Thyroid gland (tissue), 4 donors: Measurements from ENCODE around the gene ATF7IP.

Experiments used
- POLR2A ChIP-seq, 2 donors: fragments of 450-650 bp; IDR thresholded peaks; one replicate each; pipeline ENCODE4 v1.6.1; 2017; ENCODE audit warnings: antibody characterized with exemption in 2 of 2, mild to moderate bottlenecking in 2 of 2, moderate library complexity in 1 of 2
- TF ChIP-seq, protein P1 (sequence below), 6 experiments: fragments of 200-600 bp in 3 of 6; fragments of 450-650 bp in 3 of 6; sonication (generic) in 3 of 6; IDR thresholded peaks; one replicate each; pipeline ENCODE4 v1.5.1; 2016 to 2019; ENCODE audit warnings: antibody characterized with exemption in 6 of 6, mild to moderate bottlenecking in 2 of 6, inconsistent platforms in 1 of 6, moderate library complexity in 1 of 6

DNA sequence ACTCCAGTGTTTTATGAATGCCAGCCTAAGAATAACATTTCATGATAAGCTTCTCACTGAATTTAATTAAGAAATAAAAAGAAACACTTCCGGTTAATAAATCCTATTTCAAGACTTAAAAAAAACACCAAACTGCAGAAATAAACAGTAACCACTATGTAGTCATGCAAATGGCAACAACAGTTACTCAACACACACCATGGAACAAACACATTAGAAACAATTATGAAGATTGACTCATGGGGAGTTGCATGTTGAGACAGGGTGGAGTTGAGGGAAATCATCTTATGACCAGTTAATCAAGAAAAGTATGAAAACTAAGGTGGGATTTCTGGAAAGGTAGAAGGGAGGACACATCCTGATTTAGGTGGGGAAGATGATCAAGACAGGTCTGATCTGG is 149.5 kb downstream of the ATF7IP start:
- TF ChIP-seq, protein P1, sequence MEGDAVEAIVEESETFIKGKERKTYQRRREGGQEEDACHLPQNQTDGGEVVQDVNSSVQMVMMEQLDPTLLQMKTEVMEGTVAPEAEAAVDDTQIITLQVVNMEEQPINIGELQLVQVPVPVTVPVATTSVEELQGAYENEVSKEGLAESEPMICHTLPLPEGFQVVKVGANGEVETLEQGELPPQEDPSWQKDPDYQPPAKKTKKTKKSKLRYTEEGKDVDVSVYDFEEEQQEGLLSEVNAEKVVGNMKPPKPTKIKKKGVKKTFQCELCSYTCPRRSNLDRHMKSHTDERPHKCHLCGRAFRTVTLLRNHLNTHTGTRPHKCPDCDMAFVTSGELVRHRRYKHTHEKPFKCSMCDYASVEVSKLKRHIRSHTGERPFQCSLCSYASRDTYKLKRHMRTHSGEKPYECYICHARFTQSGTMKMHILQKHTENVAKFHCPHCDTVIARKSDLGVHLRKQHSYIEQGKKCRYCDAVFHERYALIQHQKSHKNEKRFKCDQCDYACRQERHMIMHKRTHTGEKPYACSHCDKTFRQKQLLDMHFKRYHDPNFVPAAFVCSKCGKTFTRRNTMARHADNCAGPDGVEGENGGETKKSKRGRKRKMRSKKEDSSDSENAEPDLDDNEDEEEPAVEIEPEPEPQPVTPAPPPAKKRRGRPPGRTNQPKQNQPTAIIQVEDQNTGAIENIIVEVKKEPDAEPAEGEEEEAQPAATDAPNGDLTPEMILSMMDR (IDR thresholded peaks at IDR 0.05) = no peak
- no peak for TF ChIP-seq POLR2A (IDR thresholded peaks at IDR 0.05)
